A673 (cell line): ENCODE results near the gene RAB7B. TPM values are rescaled to one million over a fixed set of nuclear protein-coding genes. Genes with fewer than 3 reads are reported as not detected.

Experiments used
- BruUV-seq: library from RNA; stranded (reverse); fragments of 400-500 nt; replicated peaks from 2 replicates; lab custom pipeline; 2021; lab: Mats Ljungman, UMichigan
- CTCF ChIA-PET: fragments of 300-600 bp; sonication (Branson Sonifier 250); formaldehyde crosslinking; loops from one replicate; lab custom pipeline; 2022; ENCODE audit warnings: antibody characterized with exemption; lab: Charles Lee
- POLR2A ChIA-PET: fragments of 300-600 bp; sonication (Branson Sonifier 250); formaldehyde crosslinking; loops from one replicate; lab custom pipeline; 2022; ENCODE audit warnings: antibody characterized with exemption; ENCODE audit not compliant: low non-redundant PET; lab: Charles Lee
- DNase-seq: peaks from one replicate; pipeline ENCODE4 v3.0.0-alpha.2; 2015; ENCODE audit warnings: low spot score
- H3K27ac ChIP-seq: fragments of 200-600 bp; sonication (generic); 2 replicates; pipeline ENCODE4 v1.5.1; 2016; ENCODE audit warnings: mixed run types, low read depth, mild to moderate bottlenecking, mixed read lengths, antibody characterized with exemption, low read length; ENCODE audit not compliant: poor library complexity, severe bottlenecking
- H3K27me3 ChIP-seq: fragments of 200-600 bp; sonication (generic); replicated peaks from 2 replicates; pipeline ENCODE4 v1.6.1; 2017; ENCODE audit warnings: mixed run types, low read depth, mild to moderate bottlenecking, mixed read lengths, antibody characterized with exemption, low read length; ENCODE audit not compliant: insufficient read depth, poor library complexity
- H3K36me3 ChIP-seq: fragments of 200-600 bp; sonication (generic); 2 replicates; pipeline ENCODE4 v1.6.1; 2016; ENCODE audit warnings: mixed run types, mild to moderate bottlenecking, mixed read lengths, antibody characterized with exemption, low read length; ENCODE audit not compliant: insufficient read depth, poor library complexity, severe bottlenecking
- H3K4me1 ChIP-seq: fragments of 200-600 bp; sonication (generic); 2 replicates; pipeline ENCODE4 v1.6.1; 2017; ENCODE audit warnings: mixed run types, mild to moderate bottlenecking, mixed read lengths, antibody characterized with exemption, low read length; ENCODE audit not compliant: insufficient read depth, poor library complexity, severe bottlenecking
- H3K4me3 ChIP-seq: fragments of 200-600 bp; sonication (generic); 2 replicates; pipeline ENCODE4 v1.5.1; 2016; ENCODE audit warnings: low read depth, mixed run types, mild to moderate bottlenecking, mixed read lengths, low read length; ENCODE audit not compliant: poor library complexity, severe bottlenecking
- H3K9me3 ChIP-seq: fragments of 200-600 bp; sonication (generic); 2 replicates; pipeline ENCODE4 v1.6.1; 2016; ENCODE audit warnings: mixed run types, low read depth, mild to moderate bottlenecking, mixed read lengths, antibody characterized with exemption, low read length; ENCODE audit not compliant: poor library complexity, severe bottlenecking
- EZH2 ChIP-seq: fragments of 200-600 bp; sonication (generic); IDR thresholded peaks from 2 replicates; pipeline ENCODE4 v1.6.1; 2017; ENCODE audit warnings: borderline replicate concordance, low read depth, mild to moderate bottlenecking, mixed read lengths, antibody characterized with exemption, low read length; ENCODE audit not compliant: poor library complexity, severe bottlenecking
- intact Hi-C: fragments of 100-400 bp; cut with micrococcal nuclease; formaldehyde crosslinking; loops from one replicate; pipeline ENCODE4 v1.10.0; 2022; ENCODE audit not compliant: unreplicated experiment
- total RNA-seq: library from RNA; stranded (reverse); gene quantifications from 2 replicates; pipeline ENCODE4 v1.2.3, GENCODE V29; 2021
- TF ChIP-seq, protein P1 (sequence below): fragments of 300-800, 200-600 bp; sonication (generic); conservative IDR thresholded peaks from 2 replicates; pipeline ENCODE4 v1.5.1; 2017; ENCODE audit warnings: low read depth, mild to moderate bottlenecking, antibody characterized with exemption, low read length, moderate library complexity, mixed read lengths

RAB7B gene
- total RNA-seq, 1 experiment from 2014 or later, result 0.11 TPM

DNA sequence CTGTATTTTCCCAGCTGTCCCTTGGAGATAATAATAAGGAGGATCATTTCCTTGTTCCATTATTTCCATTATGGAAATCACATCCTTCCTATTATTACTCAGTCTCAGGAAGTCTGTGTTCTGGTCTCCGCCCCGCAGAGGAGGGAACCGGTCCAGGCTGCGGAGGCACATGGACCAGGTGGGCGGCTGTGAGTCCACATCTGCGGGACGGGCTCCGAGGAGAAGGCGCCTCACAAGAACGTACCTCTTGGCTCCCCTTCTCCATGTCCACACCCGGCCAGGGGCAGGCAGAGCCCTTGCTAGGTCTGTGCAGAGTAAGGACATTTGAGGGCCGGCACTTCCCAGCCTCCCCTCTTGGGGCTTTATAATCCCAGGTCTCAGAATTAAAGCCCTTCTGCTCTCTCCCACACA lies 14.6 kb downstream of the RAB7B start:
- no TSS peak for BruUV-seq
- no peak for DNase-seq
- intact Hi-C loops, result no loop called here
- CTCF ChIA-PET, result no interaction called here
- Histone ChIP-seq H3K27me3 (no peaks in the 10 kb centered on the region), H3K27ac (no peak overlapping the region), H3K9me3 (no peaks in the 10 kb centered on the region), H3K4me3 (no peak overlapping the region), H3K36me3 (no peaks in the 10 kb centered on the region), H3K4me1 (no peaks in the 10 kb centered on the region)
- no peak for TF ChIP-seq EZH2
- TF ChIP-seq, protein P1, sequence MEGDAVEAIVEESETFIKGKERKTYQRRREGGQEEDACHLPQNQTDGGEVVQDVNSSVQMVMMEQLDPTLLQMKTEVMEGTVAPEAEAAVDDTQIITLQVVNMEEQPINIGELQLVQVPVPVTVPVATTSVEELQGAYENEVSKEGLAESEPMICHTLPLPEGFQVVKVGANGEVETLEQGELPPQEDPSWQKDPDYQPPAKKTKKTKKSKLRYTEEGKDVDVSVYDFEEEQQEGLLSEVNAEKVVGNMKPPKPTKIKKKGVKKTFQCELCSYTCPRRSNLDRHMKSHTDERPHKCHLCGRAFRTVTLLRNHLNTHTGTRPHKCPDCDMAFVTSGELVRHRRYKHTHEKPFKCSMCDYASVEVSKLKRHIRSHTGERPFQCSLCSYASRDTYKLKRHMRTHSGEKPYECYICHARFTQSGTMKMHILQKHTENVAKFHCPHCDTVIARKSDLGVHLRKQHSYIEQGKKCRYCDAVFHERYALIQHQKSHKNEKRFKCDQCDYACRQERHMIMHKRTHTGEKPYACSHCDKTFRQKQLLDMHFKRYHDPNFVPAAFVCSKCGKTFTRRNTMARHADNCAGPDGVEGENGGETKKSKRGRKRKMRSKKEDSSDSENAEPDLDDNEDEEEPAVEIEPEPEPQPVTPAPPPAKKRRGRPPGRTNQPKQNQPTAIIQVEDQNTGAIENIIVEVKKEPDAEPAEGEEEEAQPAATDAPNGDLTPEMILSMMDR, result no peak
- POLR2A ChIA-PET, result no interaction called here

GRCh38 chr1:205986861-205987260 lies 16.3 kb downstream of the RAB7B start:
- H3K36me3 ChIP-seq, result no peaks in the 10 kb centered on the region
- ChIA-PET POLR2A (no interaction called here), CTCF (interaction anchor here (1.0 to 2.3 kb wide), 2 partner anchors 10 to 70 kb away, joined by 4 to 11 read pairs; no protein-coding TSS in a partner anchor)
- H3K4me1 ChIP-seq, result no peaks in the 10 kb centered on the region
- H3K27ac ChIP-seq, result no peak overlapping the region
- no peaks in the 10 kb centered on the region for H3K27me3 ChIP-seq
- no peak for DNase-seq
- intact Hi-C loops, result no loop called here
- TF ChIP-seq, protein P1, result no peak
- TF ChIP-seq EZH2, result no peak
- BruUV-seq, result no TSS peak
- no peaks in the 10 kb centered on the region for H3K9me3 ChIP-seq
- H3K4me3 ChIP-seq, result no peak overlapping the region

DNA sequence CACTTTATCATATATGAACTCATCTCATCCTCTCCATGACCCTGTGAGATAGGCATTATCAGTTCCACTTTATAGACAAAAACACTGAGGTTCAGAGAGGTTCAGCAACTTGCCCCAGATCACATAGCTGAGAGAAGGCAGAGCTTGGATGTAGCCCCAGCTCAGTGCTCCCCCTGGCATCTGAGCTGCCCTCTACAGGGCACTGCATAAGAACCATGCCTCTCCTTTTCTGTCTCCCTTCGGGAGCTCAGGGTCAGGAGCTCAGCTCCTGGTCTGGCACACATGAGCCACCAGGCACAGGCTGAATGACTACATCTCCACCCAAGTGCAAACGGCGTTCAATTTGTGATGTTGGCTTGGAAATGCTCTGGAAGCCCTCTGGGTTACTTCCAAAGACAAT lies 16.9 kb downstream of the RAB7B start:
- no TSS peak for BruUV-seq
- Histone ChIP-seq H3K36me3 (no peaks in the 10 kb centered on the region), H3K4me3 (no peak overlapping the region), H3K27me3 (no peaks in the 10 kb centered on the region), H3K9me3 (no peaks in the 10 kb centered on the region), H3K4me1 (no peaks in the 10 kb centered on the region), H3K27ac (no peak overlapping the region)
- intact Hi-C loops, result no loop called here
- no peak for DNase-seq
- TF ChIP-seq, protein P1, result no peak
- no peak for TF ChIP-seq EZH2
- ChIA-PET CTCF (interaction anchor here (1.0 to 5.0 kb wide), 4 partner anchors 9 to 119 kb away, joined by 4 to 47 read pairs (median 8); no protein-coding TSS in a partner anchor), POLR2A (no interaction called here)
